Measurements from ENCODE around the gene DUOXA2.
"Not testable (repeated sequence)": the region's sequence is repeated elsewhere in the genome, so short reads cannot be mapped to it uniquely, and the experiment has no call there.

The DUOXA2 gene

GRCh38 chr15:45114076-45114750 is at the start of gene DUOXA2, which contains the start of gene DUOX2:
TSS of gene DUOXA2 (plus strand) at chr15:45114326. CDS start at chr15:45114606, 280 bp downstream.
TSS of gene DUOX2 (minus strand) at chr15:45114172. CDS start at chr15:45113411, 761 bp downstream.
- ATAC-seq, result no peak
- no peak for TF ChIP-seq OSR1 (CRISPR knock-in tag; IDR thresholded peaks at IDR 0.05)

DNA sequence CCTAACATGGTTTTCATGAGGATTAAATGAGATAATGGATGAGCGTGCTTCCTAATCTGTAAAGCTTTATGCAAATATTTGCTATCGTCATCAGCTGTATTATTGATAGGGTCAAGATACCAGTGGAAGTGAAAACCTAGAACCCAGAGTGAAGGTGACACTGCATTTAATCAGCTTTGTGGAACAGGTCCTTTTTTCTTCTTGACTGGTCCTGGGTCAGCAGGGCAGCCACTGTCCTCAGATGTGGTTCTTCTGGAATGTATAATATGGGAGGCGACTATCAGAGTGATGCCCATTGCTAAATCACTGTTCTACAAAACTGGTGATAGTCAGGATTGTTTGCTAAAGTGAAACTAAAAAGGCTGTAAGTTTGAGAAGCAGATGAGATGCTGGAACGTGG is 49.7 kb upstream of the DUOXA2 start:
- ATAC-seq, result no peak
- TF ChIP-seq, protein P1, sequence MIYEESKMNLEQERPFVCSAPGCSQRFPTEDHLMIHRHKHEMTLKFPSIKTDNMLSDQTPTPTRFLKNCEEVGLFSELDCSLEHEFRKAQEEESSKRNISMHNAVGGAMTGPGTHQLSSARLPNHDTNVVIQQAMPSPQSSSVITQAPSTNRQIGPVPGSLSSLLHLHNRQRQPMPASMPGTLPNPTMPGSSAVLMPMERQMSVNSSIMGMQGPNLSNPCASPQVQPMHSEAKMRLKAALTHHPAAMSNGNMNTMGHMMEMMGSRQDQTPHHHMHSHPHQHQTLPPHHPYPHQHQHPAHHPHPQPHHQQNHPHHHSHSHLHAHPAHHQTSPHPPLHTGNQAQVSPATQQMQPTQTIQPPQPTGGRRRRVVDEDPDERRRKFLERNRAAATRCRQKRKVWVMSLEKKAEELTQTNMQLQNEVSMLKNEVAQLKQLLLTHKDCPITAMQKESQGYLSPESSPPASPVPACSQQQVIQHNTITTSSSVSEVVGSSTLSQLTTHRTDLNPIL (CRISPR knock-in tag; IDR thresholded peaks at IDR 0.05; ENCODE audit: low read depth), result no peak
- TF ChIP-seq ZFP30 (CRISPR knock-in tag; IDR thresholded peaks at IDR 0.05), result no peak
- TF ChIP-seq ZC3H10 (CRISPR knock-in tag; IDR thresholded peaks at IDR 0.05), result no peak
- TF ChIP-seq CSDC2 (CRISPR knock-in tag; IDR thresholded peaks at IDR 0.05), result no peak
- no peak for TF ChIP-seq GLIS3 (CRISPR knock-in tag; IDR thresholded peaks at IDR 0.05)
- TF ChIP-seq PATZ1 (CRISPR knock-in tag; IDR thresholded peaks at IDR 0.05; ENCODE audit: borderline replicate concordance), result no peak

- not testable (repeated sequence) for ATAC-seq
These were observed 44.2 kb upstream of the DUOXA2 start for GRCh38 chr15:45069942-45070360.

- ATAC-seq, result not testable (repeated sequence)
These were observed 40.5 kb upstream of the DUOXA2 start for GRCh38 chr15:45073602-45074001.

DNA sequence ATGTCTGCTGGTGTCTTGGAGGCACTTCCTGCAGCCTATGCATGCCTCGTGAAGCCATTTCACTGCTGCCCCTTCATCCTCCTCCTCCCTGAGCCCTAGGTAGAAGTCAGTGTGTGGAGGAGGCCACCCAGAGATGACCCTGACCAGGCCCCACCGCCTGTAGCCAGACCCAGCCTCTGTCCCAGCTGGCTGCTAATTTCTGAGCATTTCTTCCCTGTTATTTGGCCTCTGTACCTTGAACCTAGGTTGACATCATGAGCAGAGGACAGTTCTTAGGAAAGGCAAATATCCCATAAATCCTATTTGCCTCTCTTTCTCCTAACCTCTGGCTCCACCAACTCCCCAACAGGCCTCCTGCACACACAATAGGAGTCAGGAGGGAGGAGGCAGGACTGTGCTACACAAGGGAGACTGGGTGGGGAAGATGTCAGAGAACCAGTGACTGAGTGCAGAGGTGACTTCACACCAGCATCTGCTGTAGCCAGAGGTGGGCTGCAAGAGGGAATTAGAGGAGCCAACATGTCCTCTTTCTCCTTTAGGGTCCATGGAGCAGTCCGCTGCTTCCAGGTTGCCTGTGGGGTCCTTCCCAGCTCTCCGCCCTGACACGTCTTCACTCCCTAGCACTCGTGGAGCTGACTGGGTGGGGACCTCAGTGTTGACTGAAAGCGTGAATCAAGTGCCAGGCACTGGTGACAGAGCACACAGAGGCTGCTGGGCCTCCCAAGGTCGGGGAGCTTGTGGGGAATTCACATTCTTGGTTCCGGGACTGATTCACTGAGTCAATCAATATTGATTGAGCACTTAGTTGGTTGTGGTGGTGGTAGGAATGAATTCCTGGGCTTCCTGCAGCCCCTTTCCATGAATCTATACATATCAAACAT is 38.4 kb upstream of the DUOXA2 start:
- ATAC-seq, result not testable (repeated sequence)

DNA sequence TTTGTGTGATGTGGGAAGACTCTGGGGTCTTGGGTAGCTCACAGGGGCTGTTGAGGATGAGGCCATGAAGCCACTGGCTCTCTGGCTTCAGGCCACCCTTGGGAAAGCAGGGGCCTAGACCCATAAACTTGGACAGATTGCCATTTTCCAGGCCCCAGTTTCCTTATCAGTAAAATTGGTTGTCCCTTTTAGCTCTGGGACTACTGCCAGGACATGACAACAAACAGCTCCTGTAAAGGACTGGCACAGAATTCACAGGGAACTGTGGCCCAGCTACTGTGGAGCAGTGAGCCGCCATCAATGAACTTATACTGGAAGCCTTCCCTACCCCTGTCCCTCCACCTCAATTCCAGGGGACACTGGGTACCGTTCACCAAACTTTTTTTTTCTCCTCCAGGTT is 36.7 kb upstream of the DUOXA2 start:
- ATAC-seq, result peak; percentile 45; the same call in 2 of the 3 replicates
- TF ChIP-seq TCF4 (CRISPR knock-in tag; IDR thresholded peaks at IDR 0.05; ENCODE audit: borderline replicate concordance), result peak; percentile 45; the same call in 1 of the 2 replicates
- peak; percentile 27; the same call in 1 of the 2 replicates for TF ChIP-seq ISL1 (CRISPR knock-in tag; IDR thresholded peaks at IDR 0.05)

DNA sequence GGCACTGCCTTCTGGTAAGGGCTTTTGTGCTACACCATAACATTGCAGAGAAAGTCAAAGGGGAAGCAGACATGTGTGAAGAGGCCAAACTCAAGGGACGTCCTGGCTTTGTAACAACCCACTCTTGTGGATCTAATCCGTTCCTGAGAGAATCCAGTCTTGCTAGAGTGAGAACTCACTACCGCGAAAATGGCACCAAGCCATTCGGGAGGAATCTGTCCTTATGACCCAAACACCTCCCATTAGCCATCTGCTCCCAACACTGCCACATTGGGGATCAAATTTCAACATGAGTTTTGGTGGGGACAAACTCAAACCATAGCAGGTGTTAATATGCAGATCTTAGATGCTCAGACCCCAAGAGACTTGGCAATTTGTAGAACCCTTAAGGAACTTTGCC is 34.9 kb upstream of the DUOXA2 start:
- not testable (repeated sequence) for ATAC-seq

GRCh38 chr15:45079628-45080246 is 34.4 kb upstream of the DUOXA2 start:
- not testable (repeated sequence) for ATAC-seq

DNA sequence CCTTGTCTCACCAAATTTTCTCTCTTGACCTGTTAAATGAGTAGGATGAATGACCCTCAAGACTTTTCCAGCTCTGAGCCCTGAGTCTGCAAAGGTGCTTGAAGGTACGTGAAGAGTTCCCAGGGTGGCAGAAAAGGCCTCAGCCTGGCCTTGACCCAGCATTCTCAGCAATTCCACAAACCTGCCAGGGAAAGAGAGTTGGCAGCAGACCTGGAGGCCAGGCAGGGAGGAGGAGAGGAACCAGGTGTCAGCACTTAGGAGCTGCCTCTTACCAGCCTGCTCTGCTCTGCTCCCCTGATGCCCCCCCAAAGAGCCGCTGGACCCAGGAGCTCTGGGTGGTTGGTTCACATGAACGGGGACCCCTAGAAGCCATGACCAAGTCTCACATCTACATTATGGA is 33.5 kb upstream of the DUOXA2 start:
- not testable (repeated sequence) for ATAC-seq

DNA sequence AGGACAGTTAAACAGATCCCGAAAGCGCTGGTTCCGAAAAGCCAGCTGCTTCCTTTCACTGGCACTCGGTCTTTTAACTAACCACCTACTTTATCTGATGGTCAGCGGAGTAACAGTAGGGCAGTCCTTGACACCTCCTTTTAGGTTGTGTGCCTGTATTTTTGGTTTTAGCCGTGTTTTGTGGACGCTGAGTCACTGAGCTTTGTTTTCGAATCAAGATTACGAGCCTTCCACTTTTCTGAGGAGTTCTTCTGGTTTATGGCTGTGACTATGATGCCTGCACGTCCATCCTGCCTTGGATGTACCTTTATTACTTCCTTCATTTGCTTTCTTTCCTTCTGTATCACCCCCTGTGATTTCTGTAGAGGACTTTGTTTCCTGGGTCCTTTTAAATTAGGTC is 31.7 kb upstream of the DUOXA2 start:
- not testable (repeated sequence) for ATAC-seq

- ATAC-seq, result no peak
- TF ChIP-seq ISL1 (CRISPR knock-in tag; IDR thresholded peaks at IDR 0.05) (no peak), ZNF70 (CRISPR knock-in tag; IDR thresholded peaks at IDR 0.05) (no peak), TCF4 (CRISPR knock-in tag; IDR thresholded peaks at IDR 0.05; ENCODE audit: borderline replicate concordance) (no peak)
- TF ChIP-seq, protein P2, sequence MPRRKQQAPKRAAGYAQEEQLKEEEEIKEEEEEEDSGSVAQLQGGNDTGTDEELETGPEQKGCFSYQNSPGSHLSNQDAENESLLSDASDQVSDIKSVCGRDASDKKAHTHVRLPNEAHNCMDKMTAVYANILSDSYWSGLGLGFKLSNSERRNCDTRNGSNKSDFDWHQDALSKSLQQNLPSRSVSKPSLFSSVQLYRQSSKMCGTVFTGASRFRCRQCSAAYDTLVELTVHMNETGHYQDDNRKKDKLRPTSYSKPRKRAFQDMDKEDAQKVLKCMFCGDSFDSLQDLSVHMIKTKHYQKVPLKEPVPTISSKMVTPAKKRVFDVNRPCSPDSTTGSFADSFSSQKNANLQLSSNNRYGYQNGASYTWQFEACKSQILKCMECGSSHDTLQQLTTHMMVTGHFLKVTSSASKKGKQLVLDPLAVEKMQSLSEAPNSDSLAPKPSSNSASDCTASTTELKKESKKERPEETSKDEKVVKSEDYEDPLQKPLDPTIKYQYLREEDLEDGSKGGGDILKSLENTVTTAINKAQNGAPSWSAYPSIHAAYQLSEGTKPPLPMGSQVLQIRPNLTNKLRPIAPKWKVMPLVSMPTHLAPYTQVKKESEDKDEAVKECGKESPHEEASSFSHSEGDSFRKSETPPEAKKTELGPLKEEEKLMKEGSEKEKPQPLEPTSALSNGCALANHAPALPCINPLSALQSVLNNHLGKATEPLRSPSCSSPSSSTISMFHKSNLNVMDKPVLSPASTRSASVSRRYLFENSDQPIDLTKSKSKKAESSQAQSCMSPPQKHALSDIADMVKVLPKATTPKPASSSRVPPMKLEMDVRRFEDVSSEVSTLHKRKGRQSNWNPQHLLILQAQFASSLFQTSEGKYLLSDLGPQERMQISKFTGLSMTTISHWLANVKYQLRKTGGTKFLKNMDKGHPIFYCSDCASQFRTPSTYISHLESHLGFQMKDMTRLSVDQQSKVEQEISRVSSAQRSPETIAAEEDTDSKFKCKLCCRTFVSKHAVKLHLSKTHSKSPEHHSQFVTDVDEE (CRISPR knock-in tag; IDR thresholded peaks at IDR 0.05), result no peak
- TF ChIP-seq, protein P3, sequence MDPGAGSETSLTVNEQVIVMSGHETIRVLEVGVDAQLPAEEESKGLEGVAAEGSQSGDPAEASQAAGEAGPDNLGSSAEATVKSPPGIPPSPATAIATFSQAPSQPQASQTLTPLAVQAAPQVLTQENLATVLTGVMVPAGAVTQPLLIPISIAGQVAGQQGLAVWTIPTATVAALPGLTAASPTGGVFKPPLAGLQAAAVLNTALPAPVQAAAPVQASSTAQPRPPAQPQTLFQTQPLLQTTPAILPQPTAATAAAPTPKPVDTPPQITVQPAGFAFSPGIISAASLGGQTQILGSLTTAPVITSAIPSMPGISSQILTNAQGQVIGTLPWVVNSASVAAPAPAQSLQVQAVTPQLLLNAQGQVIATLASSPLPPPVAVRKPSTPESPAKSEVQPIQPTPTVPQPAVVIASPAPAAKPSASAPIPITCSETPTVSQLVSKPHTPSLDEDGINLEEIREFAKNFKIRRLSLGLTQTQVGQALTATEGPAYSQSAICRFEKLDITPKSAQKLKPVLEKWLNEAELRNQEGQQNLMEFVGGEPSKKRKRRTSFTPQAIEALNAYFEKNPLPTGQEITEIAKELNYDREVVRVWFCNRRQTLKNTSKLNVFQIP (CRISPR knock-in tag; IDR thresholded peaks at IDR 0.05; ENCODE audit: borderline replicate concordance, low read depth), result no peak
These were observed 30.9 kb upstream of the DUOXA2 start for GRCh38 chr15:45083223-45083622.

All from SK-N-SH treated with all-trans-retinoic acid at 6 μM for 48 hours (cell line).